NK-92 (cell line): ENCODE results near the gene CACNA2D2.

ENCODE experiments used
- DNase-seq: peaks from one replicate; lab custom pipeline; 2025; ENCODE audit not compliant: unreplicated experiment; lab: John Stamatoyannopoulos, UW

CACNA2D2 gene

GRCh38 chr3:50317300-50317699 lies 186.1 kb downstream of the CACNA2D2 start:
- DNase-seq: no peak

- no peak for DNase-seq
Observed at GRCh38 chr3:50316657-50317242, 186.7 kb downstream of the CACNA2D2 start.

- DNase-seq: no peak
Observed at GRCh38 chr3:50314816-50315215, 188.6 kb downstream of the CACNA2D2 start.

- DNase-seq: no peak
Observed at GRCh38 chr3:50314342-50314741, 189.1 kb downstream of the CACNA2D2 start.
